ENCODE results near the gene CAVIN3.
A peak's percentile ranks its signal among the peaks of the same experiment; 100 is the strongest.

DNA sequence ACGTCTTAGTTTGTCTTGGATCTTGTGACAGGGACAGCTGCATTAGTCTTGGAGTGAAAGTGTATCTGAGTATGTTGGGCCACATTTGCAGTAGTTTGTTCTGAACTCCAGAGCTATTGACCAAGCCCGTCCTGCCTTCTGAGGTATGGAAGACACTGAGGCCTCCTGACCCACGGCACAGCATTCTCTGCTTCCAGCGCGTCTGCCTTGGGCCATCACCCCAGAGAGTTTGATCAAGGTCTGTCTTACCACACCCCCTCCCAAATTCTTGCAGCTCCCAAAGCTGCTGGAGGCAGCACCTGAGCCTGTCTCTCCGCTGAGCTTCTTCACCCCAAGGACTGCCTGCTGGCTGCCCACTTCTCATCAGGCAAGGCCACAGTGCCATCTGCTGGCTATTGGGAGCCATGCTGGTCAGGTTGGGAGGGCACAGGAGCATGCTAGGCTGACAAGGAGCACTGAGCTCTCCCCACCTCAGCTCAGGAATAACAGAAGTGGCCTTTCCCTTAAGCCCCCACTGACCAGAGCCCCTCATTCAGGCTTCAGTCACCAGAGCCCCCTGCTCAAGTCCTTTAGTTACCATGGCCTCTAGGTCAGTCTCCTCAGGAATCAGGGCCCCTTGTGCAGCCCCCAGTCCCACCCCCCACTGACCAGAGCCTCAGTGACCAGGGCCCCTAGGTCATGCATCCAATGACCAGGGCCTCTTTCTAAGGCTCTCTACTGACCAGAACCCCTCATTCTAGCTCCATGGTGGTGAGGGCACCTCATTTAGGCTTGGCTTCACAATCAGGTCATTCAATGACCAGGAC, 42.8 kb upstream of the CAVIN3 start:
- TF ChIP-seq CTCF (IDR thresholded peaks at IDR 0.05), result peak; percentile 74
- TF ChIP-seq EZH2 (IDR thresholded peaks at IDR 0.05; ENCODE audit: borderline replicate concordance, insufficient read depth, low read depth, low read length, poor library complexity, severe bottlenecking), result no peak
